IMR-90 (cell line): ENCODE measurements around the gene TMEM17. TPM values are rescaled to one million over a fixed set of nuclear protein-coding genes. Genes with fewer than 3 reads are reported as not detected.

Experiments used
- ATAC-seq: fragments of 200-7000 bp; cut with Tn5 transposase; 2 replicates; pipeline ENCODE4 v1.9.1; 2020; ENCODE audit warnings: low read depth, mild to moderate bottlenecking, moderate library complexity
- BruUV-seq: library from RNA; stranded (reverse); fragments of 400-500 nt; replicated peaks from 2 replicates; lab custom pipeline; 2021; lab: Mats Ljungman, UMichigan
- CTCF ChIA-PET: fragments of 300-600 bp; formaldehyde crosslinking; extraction: SDS; loops from one replicate; lab custom pipeline; 2021; ENCODE audit warnings: antibody characterized with exemption; lab: Yijun Ruan, JAX
- POLR2A ChIA-PET: fragments of 300-600 bp; sonication (Branson Sonifier 250); formaldehyde crosslinking; loops from one replicate; lab custom pipeline; 2022; ENCODE audit warnings: antibody characterized with exemption; ENCODE audit not compliant: unreplicated experiment; lab: Charles Lee
- DNase-seq: peaks from one replicate; pipeline ENCODE4 v3.0.0; 2013
- H2AFZ ChIP-seq: replicated peaks from 2 replicates; pipeline ENCODE3; 2013; ENCODE audit warnings: low read length, mild to moderate bottlenecking; ENCODE audit not compliant: poor library complexity
- H2AK5ac ChIP-seq: 2 replicates; pipeline ENCODE4 v1.6.1; 2013; ENCODE audit warnings: low read depth, low read length, inconsistent platforms
- H2AK9ac ChIP-seq: replicated peaks from 2 replicates; pipeline ENCODE3; 2013; ENCODE audit warnings: mild to moderate bottlenecking, low read depth, low read length, moderate library complexity; ENCODE audit not compliant: poor library complexity
- H2BK120ac ChIP-seq: 2 replicates; pipeline ENCODE4 v1.6.1; 2013; ENCODE audit warnings: low read depth, low read length, inconsistent platforms
- H2BK15ac ChIP-seq: 3 replicates; pipeline ENCODE4 v1.6.1; 2013; ENCODE audit warnings: low read depth, low read length, inconsistent platforms
- H2BK20ac ChIP-seq: 2 replicates; pipeline ENCODE4 v1.6.1; 2013; ENCODE audit warnings: low read depth, mild to moderate bottlenecking, inconsistent platforms, low read length, moderate library complexity
- H2BK5ac ChIP-seq: 2 replicates; pipeline ENCODE4 v1.6.1; 2013; ENCODE audit warnings: mild to moderate bottlenecking, low read depth, low read length, inconsistent platforms; ENCODE audit not compliant: poor library complexity, severe bottlenecking
- H3K14ac ChIP-seq: replicated peaks from 2 replicates; pipeline ENCODE4 v1.6.1; 2013; ENCODE audit warnings: low read depth, low read length, inconsistent platforms
- H3K18ac ChIP-seq: 2 replicates; pipeline ENCODE4 v1.6.1; 2013; ENCODE audit warnings: low read depth, low read length, control low read depth
- H3K23ac ChIP-seq: 2 replicates; pipeline ENCODE4 v1.6.1; 2013; ENCODE audit warnings: low read depth, low read length, inconsistent platforms
- H3K27ac ChIP-seq: 2 replicates; pipeline ENCODE4 v1.5.1; 2013; ENCODE audit warnings: mild to moderate bottlenecking, control low read depth, low read length; ENCODE audit not compliant: insufficient read depth
- H3K27me3 ChIP-seq: 2 replicates; pipeline ENCODE4 v1.6.1; 2013; ENCODE audit warnings: low read length; ENCODE audit not compliant: control insufficient read depth, insufficient read depth
- H3K36me3 ChIP-seq: 2 replicates; pipeline ENCODE4 v1.6.1; 2013; ENCODE audit warnings: low read length, mixed read lengths; ENCODE audit not compliant: control insufficient read depth, insufficient read depth
- H3K4ac ChIP-seq: 2 replicates; pipeline ENCODE4 v1.6.1; 2013; ENCODE audit warnings: low read depth, low read length, inconsistent platforms
- H3K4me1 ChIP-seq: 2 replicates; pipeline ENCODE4 v1.6.1; 2013; ENCODE audit warnings: low read length, mixed read lengths; ENCODE audit not compliant: control insufficient read depth, insufficient read depth
- H3K4me2 ChIP-seq: 2 replicates; pipeline ENCODE4 v1.6.1; 2013; ENCODE audit warnings: low read depth, mild to moderate bottlenecking, control low read depth, low read length, moderate library complexity
- H3K4me3 ChIP-seq: 2 replicates; pipeline ENCODE4 v1.5.1; 2013; ENCODE audit warnings: low read depth, mild to moderate bottlenecking, control low read depth, low read length, moderate library complexity; ENCODE audit not compliant: insufficient read depth
- H3K56ac ChIP-seq: 2 replicates; pipeline ENCODE4 v1.6.1; 2013; ENCODE audit warnings: low read length, inconsistent platforms; ENCODE audit not compliant: insufficient read depth; ENCODE audit errors: extremely low read depth
- H3K79me1 ChIP-seq, 2 experiments: 2 replicates each; pipeline ENCODE4 v1.6.1; 2013; ENCODE audit warnings: low read length in 2 of 2, inconsistent platforms in 1 of 2, low read depth in 1 of 2
- H3K9ac ChIP-seq: 2 replicates; pipeline ENCODE4 v1.6.1; 2013; ENCODE audit warnings: low read depth, low read length, control low read depth
- H3K9me1 ChIP-seq: 2 replicates; pipeline ENCODE4 v1.6.1; 2013; ENCODE audit warnings: low read length, inconsistent platforms; ENCODE audit not compliant: insufficient read depth
- H3K9me3 ChIP-seq: 2 replicates; pipeline ENCODE4 v1.6.1; 2013; ENCODE audit warnings: low read length; ENCODE audit not compliant: control insufficient read depth, insufficient read depth
- H4K20me1 ChIP-seq: 2 replicates; pipeline ENCODE4 v1.6.1; 2013; ENCODE audit warnings: low read length, inconsistent platforms; ENCODE audit not compliant: insufficient read depth
- H4K5ac ChIP-seq: 2 replicates; pipeline ENCODE4 v1.6.1; 2013; ENCODE audit warnings: mild to moderate bottlenecking, low read depth, low read length, control low read depth
- H4K8ac ChIP-seq, 2 experiments: 2 replicates each; pipeline ENCODE4 v1.6.1; 2013; ENCODE audit warnings: low read depth in 2 of 2, low read length in 2 of 2, control low read depth in 1 of 2, inconsistent platforms in 1 of 2
- H4K91ac ChIP-seq: 2 replicates; pipeline ENCODE4 v1.6.1; 2013; ENCODE audit warnings: low read depth, low read length, inconsistent platforms; ENCODE audit not compliant: insufficient read depth
- BHLHE40 ChIP-seq: fragments of 150-350 bp; IDR thresholded peaks from 2 replicates; pipeline ENCODE4 v1.6.1; 2016; ENCODE audit warnings: mild to moderate bottlenecking, low read depth, low read length
- CEBPB ChIP-seq: IDR thresholded peaks from 2 replicates; pipeline ENCODE4 v1.6.1; 2012; ENCODE audit warnings: low read depth, low read length, improper control_type of control experiment
- MAZ ChIP-seq: IDR thresholded peaks from 2 replicates; pipeline ENCODE4 v1.6.1; 2012; ENCODE audit warnings: low read depth, mild to moderate bottlenecking, low read length, improper control_type of control experiment, moderate library complexity, borderline replicate concordance
- MXI1 ChIP-seq: IDR thresholded peaks from 2 replicates; pipeline ENCODE4 v1.6.1; 2012; ENCODE audit warnings: low read depth, mild to moderate bottlenecking, low read length, moderate library complexity, borderline replicate concordance
- NFE2L2 ChIP-seq: fragments of 150-350 bp; IDR thresholded peaks from 2 replicates; pipeline ENCODE4 v1.6.1; 2016; ENCODE audit warnings: low read depth, mild to moderate bottlenecking, low read length
- RFX5 ChIP-seq: IDR thresholded peaks from 2 replicates; pipeline ENCODE4 v1.8.0; 2012; ENCODE audit warnings: low read depth, mild to moderate bottlenecking, low read length, moderate library complexity
- WGBS, 2 experiments: methylation state at CpG; one replicate each; pipeline versions ENCODE4 v1.1.5 to v1.1.7; 2013; ENCODE audit warnings: missing lambda C conversion rate in 2 of 2; ENCODE audit not compliant: insufficient read length in 1 of 2; ENCODE audit errors: extremely low coverage in 2 of 2; 5-methylcytosine and 5-hydroxymethylcytosine counted together
- dilution Hi-C: fragments of 300-500 bp; cut with HindIII; formaldehyde crosslinking; loops from one replicate; pipeline ENCODE4 v1.14.3; 2018; ENCODE audit warnings: low sequenced_read_pairs; ENCODE audit not compliant: unreplicated experiment
- in situ Hi-C: fragments of 300-500 bp; cut with MboI; formaldehyde crosslinking; loops from 3 replicates; pipeline ENCODE4 v1.14.3; 2019; ENCODE audit warnings: low sequenced_read_pairs, inconsistent platforms, mixed read lengths
- intact Hi-C: fragments of 100-400 bp; cut with micrococcal nuclease; formaldehyde crosslinking; loops from 2 replicates; pipeline ENCODE4 v1.10.0; 2022
- polyA plus RNA-seq, 3 experiments: library from polyadenylated mRNA; depleted of rRNA; stranded (reverse); fragments of >200 nt; gene quantifications; 2 replicates each; pipeline ENCODE4 v1.2.3, GENCODE V29; 2012; ENCODE audit warnings: low replicate concordance in 1 of 3
- total RNA-seq: library from RNA; depleted of rRNA; stranded (reverse); fragments of >200 nt; gene quantifications from 2 replicates; pipeline ENCODE4 v1.2.3, GENCODE V29; 2012
- TF ChIP-seq, protein P1 (sequence below): conservative IDR thresholded peaks from 2 replicates; pipeline ENCODE4 v1.5.1; 2012; ENCODE audit warnings: mild to moderate bottlenecking, low read depth, low read length, improper control_type of control experiment
- TF ChIP-seq, protein P2 (sequence below): fragments of 150-350 bp; IDR thresholded peaks from 2 replicates; pipeline ENCODE4 v1.6.1; 2016; ENCODE audit warnings: low read depth, mild to moderate bottlenecking, low read length, moderate library complexity, borderline replicate concordance

Gene TMEM17
- total and polyA plus RNA-seq, 2 of the 4 experiments (the other 2 are of a cell fraction), result 1.3 to 1.8 TPM

DNA sequence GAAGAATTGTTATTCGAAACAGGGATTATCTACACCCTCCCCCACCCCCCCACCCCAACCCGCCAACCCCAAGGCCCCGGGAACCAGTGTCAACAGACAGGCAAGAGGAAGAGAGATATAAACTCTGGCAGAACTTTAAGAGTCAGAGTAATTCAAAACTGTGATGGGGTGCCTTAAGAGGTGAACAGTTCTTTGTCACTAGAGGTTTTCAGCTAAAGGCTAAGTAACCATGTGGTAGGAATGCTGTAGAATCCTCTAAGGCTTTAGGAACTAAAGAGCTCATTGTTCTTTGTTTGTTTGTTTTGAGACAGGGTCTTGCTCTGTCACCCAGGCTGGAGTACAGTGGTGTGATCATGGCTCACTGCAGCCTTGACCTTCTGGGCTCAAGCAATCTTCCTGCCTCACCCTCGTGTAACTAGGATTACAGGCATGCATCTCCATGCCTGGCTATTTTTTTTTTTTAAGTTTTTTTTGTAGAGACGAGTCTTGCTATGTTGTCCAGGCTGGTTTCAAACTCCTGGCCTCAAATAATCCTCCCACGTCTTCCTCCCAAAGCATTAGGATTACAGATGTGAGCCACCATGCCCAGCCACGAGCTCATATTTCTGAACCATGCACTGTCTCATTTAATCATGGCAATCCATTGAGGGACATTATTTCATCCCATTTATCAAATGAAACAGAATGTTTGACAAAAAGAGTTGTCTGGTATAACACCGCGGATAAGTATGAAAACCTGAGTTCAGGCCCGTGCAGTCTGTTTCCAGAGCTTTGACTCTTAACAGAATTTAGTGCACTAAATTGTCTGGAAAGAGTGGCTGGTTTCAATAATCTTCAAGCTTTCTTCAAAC is 20.8 kb upstream of the TMEM17 start:
- Histone ChIP-seq H3K9me1 (no peaks in the 10 kb centered on the region), H4K20me1 (no peaks in the 10 kb centered on the region), H3K4me3 (no peak overlapping the region), H3K4me2 (no peak overlapping the region), H2AK9ac (no peak overlapping the region), H3K27ac (no peak overlapping the region), H2AK5ac (no peak overlapping the region; the same call in 1 of the 2 replicates), H3K56ac (no peak overlapping the region), H2BK15ac (no peak overlapping the region), H2BK120ac (0 out of 2 replicates have a peak overlapping the region, but pooled peaks have one; percentile 29), H4K91ac (0 out of 2 replicates have a peak overlapping the region, but pooled peaks have one; percentile 5), H3K9me3 (no peaks in the 10 kb centered on the region), H3K4ac (no peak overlapping the region), H4K8ac (no peak overlapping the region), H3K9ac (no peak overlapping the region), H2BK5ac (no peak overlapping the region), H3K4me1 (peaks cover 3% of the 10 kb centered on the region; the same call in 1 of the 2 replicates), H4K5ac (no peak overlapping the region; the same call in 1 of the 2 replicates), H3K27me3 (no peaks in the 10 kb centered on the region), H3K79me1 (no peaks in the 10 kb centered on the region), H3K18ac (no peak overlapping the region; the same call in 1 of the 2 replicates), H3K23ac (no peak overlapping the region), H2AFZ (no peak overlapping the region), H3K14ac (no peak overlapping the region), H3K36me3 (no peaks in the 10 kb centered on the region), H2BK20ac (no peak overlapping the region; the same call in 1 of the 2 replicates)
- ChIA-PET POLR2A (no interaction called here), CTCF (interaction anchor here (0.5 kb wide), 1 partner anchor 1539 kb away, joined by 5 read pairs; no protein-coding TSS in a partner anchor)
- in situ Hi-C loops (no loop called here), dilution Hi-C loops (no loop called here), intact Hi-C loops (no loop called here)
- no peak for ATAC-seq
- whole genome bisulfite sequencing, 2 experiments, result 60% methylated on average over 1 of the region's 10 CpGs; no CpG with 5 or more reads in 1 of the 2 experiments
- DNase-seq, result no peak
- BruUV-seq, result no TSS peak
- TF ChIP-seq NFE2L2 (no peak), BHLHE40 (no peak), RFX5 (no peak), MAZ (no peak), MXI1 (no peak), CEBPB (no peak)
- TF ChIP-seq, protein P1, sequence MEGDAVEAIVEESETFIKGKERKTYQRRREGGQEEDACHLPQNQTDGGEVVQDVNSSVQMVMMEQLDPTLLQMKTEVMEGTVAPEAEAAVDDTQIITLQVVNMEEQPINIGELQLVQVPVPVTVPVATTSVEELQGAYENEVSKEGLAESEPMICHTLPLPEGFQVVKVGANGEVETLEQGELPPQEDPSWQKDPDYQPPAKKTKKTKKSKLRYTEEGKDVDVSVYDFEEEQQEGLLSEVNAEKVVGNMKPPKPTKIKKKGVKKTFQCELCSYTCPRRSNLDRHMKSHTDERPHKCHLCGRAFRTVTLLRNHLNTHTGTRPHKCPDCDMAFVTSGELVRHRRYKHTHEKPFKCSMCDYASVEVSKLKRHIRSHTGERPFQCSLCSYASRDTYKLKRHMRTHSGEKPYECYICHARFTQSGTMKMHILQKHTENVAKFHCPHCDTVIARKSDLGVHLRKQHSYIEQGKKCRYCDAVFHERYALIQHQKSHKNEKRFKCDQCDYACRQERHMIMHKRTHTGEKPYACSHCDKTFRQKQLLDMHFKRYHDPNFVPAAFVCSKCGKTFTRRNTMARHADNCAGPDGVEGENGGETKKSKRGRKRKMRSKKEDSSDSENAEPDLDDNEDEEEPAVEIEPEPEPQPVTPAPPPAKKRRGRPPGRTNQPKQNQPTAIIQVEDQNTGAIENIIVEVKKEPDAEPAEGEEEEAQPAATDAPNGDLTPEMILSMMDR, result no peak
- TF ChIP-seq, protein P2, sequence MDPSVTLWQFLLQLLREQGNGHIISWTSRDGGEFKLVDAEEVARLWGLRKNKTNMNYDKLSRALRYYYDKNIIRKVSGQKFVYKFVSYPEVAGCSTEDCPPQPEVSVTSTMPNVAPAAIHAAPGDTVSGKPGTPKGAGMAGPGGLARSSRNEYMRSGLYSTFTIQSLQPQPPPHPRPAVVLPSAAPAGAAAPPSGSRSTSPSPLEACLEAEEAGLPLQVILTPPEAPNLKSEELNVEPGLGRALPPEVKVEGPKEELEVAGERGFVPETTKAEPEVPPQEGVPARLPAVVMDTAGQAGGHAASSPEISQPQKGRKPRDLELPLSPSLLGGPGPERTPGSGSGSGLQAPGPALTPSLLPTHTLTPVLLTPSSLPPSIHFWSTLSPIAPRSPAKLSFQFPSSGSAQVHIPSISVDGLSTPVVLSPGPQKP, result no peak
